Measurements from ENCODE around the gene TGFA. TPM values are rescaled to one million over a fixed set of nuclear protein-coding genes. Genes with fewer than 3 reads are reported as not detected.

Gene TGFA
- total RNA-seq, 1 donor from 2014 or later = 17.8 TPM

GRCh38 chr2:70418514-70418913 is 135.1 kb downstream of the TGFA start:
- no peak for DNase-seq (ENCODE audit: low spot score)

GRCh38 chr2:70417011-70417410 is 136.6 kb downstream of the TGFA start:
- DNase-seq (ENCODE audit: low spot score) = no peak

- DNase-seq (ENCODE audit: low spot score) = no peak
These were observed 141.1 kb downstream of the TGFA start for GRCh38 chr2:70412294-70413070.

GRCh38 chr2:70411483-70412125 is 142.0 kb downstream of the TGFA start:
- DNase-seq (ENCODE audit: low spot score) = no peak

GRCh38 chr2:70403267-70404053 is 150.2 kb downstream of the TGFA start:
- DNase-seq (ENCODE audit: low spot score) = no peak

GRCh38 chr2:70400539-70400938 is 153.1 kb downstream of the TGFA start:
- DNase-seq (ENCODE audit: low spot score) = no peak

GRCh38 chr2:70399046-70399445 is 154.6 kb downstream of the TGFA start:
- no peak for DNase-seq (ENCODE audit: low spot score)

Other genes with a start within 250 kb of the TGFA start
- 2.1 TPM for gene ADD2, start 214.4 kb upstream of the TGFA start, total RNA-seq
- gene FIGLA, start 236.8 kb upstream of the TGFA start, total RNA-seq = not detected

Data from ureter (tissue), 1 donor.